H9 (cell line): ENCODE results near the gene COLEC12. TPM values are rescaled to one million over a fixed set of nuclear protein-coding genes. Genes with fewer than 3 reads are reported as not detected.
A peak's percentile ranks its signal among the peaks of the same experiment; 100 is the strongest.

ENCODE experiments used
- DNase-seq: peaks from one replicate; pipeline ENCODE4 v3.0.0-alpha.2; 2017
- H2AFZ ChIP-seq: one replicate; pipeline ENCODE4 v1.6.1; 2013; ENCODE audit warnings: mild to moderate bottlenecking, low read length, control low read depth, moderate library complexity
- H2AK5ac ChIP-seq: 2 replicates; pipeline ENCODE4 v1.6.1; 2013; ENCODE audit warnings: low read length, control low read depth, mixed read lengths; ENCODE audit not compliant: insufficient read length
- H2BK120ac ChIP-seq: one replicate; pipeline ENCODE4 v1.6.1; 2013; ENCODE audit warnings: low read depth, mild to moderate bottlenecking, low read length, control low read depth, inconsistent platforms; ENCODE audit not compliant: poor library complexity, severe bottlenecking
- H2BK12ac ChIP-seq: 2 replicates; pipeline ENCODE4 v1.6.1; 2013; ENCODE audit warnings: low read length, control low read depth, mixed read lengths, low read depth; ENCODE audit not compliant: insufficient read length
- H2BK15ac ChIP-seq: 2 replicates; pipeline ENCODE4 v1.6.1; 2013; ENCODE audit warnings: low read depth, low read length, control low read depth
- H2BK20ac ChIP-seq: one replicate; pipeline ENCODE4 v1.6.1; 2013; ENCODE audit warnings: low read depth, mild to moderate bottlenecking, low read length, control low read depth, inconsistent platforms; ENCODE audit not compliant: poor library complexity, severe bottlenecking
- H2BK5ac ChIP-seq: 2 replicates; pipeline ENCODE4 v1.6.1; 2013; ENCODE audit warnings: low read length, control low read depth, mixed read lengths; ENCODE audit not compliant: insufficient read length
- H3K14ac ChIP-seq: 2 replicates; pipeline ENCODE4 v1.6.1; 2013; ENCODE audit warnings: low read length, control low read depth; ENCODE audit not compliant: insufficient read depth
- H3K18ac ChIP-seq: 2 replicates; pipeline ENCODE4 v1.6.1; 2013; ENCODE audit warnings: low read depth, mild to moderate bottlenecking, mixed read lengths, low read length, control low read depth; ENCODE audit not compliant: insufficient read length
- H3K23ac ChIP-seq: 2 replicates; pipeline ENCODE4 v1.6.1; 2013; ENCODE audit warnings: low read length, control low read depth, mixed read lengths, low read depth; ENCODE audit not compliant: insufficient read length
- H3K23me2 ChIP-seq: 2 replicates; pipeline ENCODE4 v1.6.1; 2013; ENCODE audit warnings: low read depth, mild to moderate bottlenecking, mixed read lengths, low read length, control low read depth; ENCODE audit not compliant: insufficient read length, poor library complexity, severe bottlenecking
- H3K27ac ChIP-seq: 2 replicates; pipeline ENCODE4 v1.5.1; 2013; ENCODE audit warnings: low read length, control low read depth, mixed read lengths, low read depth; ENCODE audit not compliant: insufficient read length
- H3K27me3 ChIP-seq: 2 replicates; pipeline ENCODE4 v1.6.1; 2013; ENCODE audit warnings: low read length, control low read depth, inconsistent platforms; ENCODE audit not compliant: insufficient read depth
- H3K4ac ChIP-seq: 2 replicates; pipeline ENCODE4 v1.6.1; 2013; ENCODE audit warnings: low read depth, mild to moderate bottlenecking, control low read depth, inconsistent platforms, low read length, moderate library complexity
- H3K4me1 ChIP-seq: 2 replicates; pipeline ENCODE4 v1.6.1; 2013; ENCODE audit warnings: low read length, control low read depth, inconsistent platforms; ENCODE audit not compliant: insufficient read depth
- H3K4me2 ChIP-seq: 2 replicates; pipeline ENCODE4 v1.6.1; 2013; ENCODE audit warnings: low read length, control low read depth, mixed read lengths; ENCODE audit not compliant: insufficient read length, insufficient read depth
- H3K56ac ChIP-seq: 2 replicates; pipeline ENCODE4 v1.6.1; 2013; ENCODE audit warnings: low read depth, mild to moderate bottlenecking, mixed read lengths, low read length, control low read depth; ENCODE audit not compliant: insufficient read length
- H3K79me1 ChIP-seq: 2 replicates; pipeline ENCODE4 v1.6.1; 2013; ENCODE audit warnings: low read depth, mild to moderate bottlenecking, moderate library complexity, low read length, control low read depth, inconsistent platforms; ENCODE audit not compliant: insufficient read depth, poor library complexity, severe bottlenecking
- H3K79me2 ChIP-seq: 2 replicates; pipeline ENCODE4 v1.6.1; 2013; ENCODE audit warnings: low read length, control low read depth, inconsistent platforms; ENCODE audit not compliant: insufficient read depth
- H3K9ac ChIP-seq: 2 replicates; pipeline ENCODE4 v1.6.1; 2013; ENCODE audit warnings: low read length, control low read depth, mixed read lengths; ENCODE audit not compliant: insufficient read length; ENCODE audit errors: extremely low read depth
- H3K9me3 ChIP-seq: one replicate; pipeline ENCODE4 v1.6.1; 2013; ENCODE audit warnings: low read depth, low read length, inconsistent platforms; ENCODE audit not compliant: control insufficient read depth
- H3T11ph ChIP-seq: one replicate; pipeline ENCODE4 v1.6.1; 2013; ENCODE audit warnings: mild to moderate bottlenecking, low read length, control low read depth, inconsistent platforms
- H4K20me1 ChIP-seq: one replicate; pipeline ENCODE4 v1.6.1; 2013; ENCODE audit not compliant: control insufficient read depth, insufficient read length, insufficient read depth
- H4K5ac ChIP-seq: 2 replicates; pipeline ENCODE4 v1.6.1; 2013; ENCODE audit warnings: low read depth, mild to moderate bottlenecking, mixed read lengths, low read length, control low read depth; ENCODE audit not compliant: insufficient read length
- H4K8ac ChIP-seq: replicated peaks from 2 replicates; pipeline ENCODE4 v1.6.1; 2013; ENCODE audit warnings: low read length, control low read depth, mixed read lengths, low read depth; ENCODE audit not compliant: insufficient read length
- H4K91ac ChIP-seq: 2 replicates; pipeline ENCODE4 v1.6.1; 2013; ENCODE audit warnings: low read depth, mild to moderate bottlenecking, moderate library complexity, mixed read lengths, low read length, control low read depth; ENCODE audit not compliant: insufficient read length
- H3K27ac Mint-ChIP-seq, 3 experiments: 2 replicates in 2 of 3; 3 replicates in 1 of 3; pipeline ENCODE4 v1.8.0; 2020 to 2021; ENCODE audit warnings: mixed read lengths in 3 of 3, mild to moderate bottlenecking in 1 of 3, moderate library complexity in 1 of 3
- H3K27me3 Mint-ChIP-seq: 2 replicates; pipeline ENCODE4 v1.8.0; 2021; ENCODE audit warnings: low read depth, mild to moderate bottlenecking, moderate library complexity, mixed read lengths
- H3K36me3 Mint-ChIP-seq, 3 experiments: 2 replicates in 2 of 3; 3 replicates in 1 of 3; pipeline ENCODE4 v1.8.0; 2020 to 2021; ENCODE audit warnings: low read depth in 3 of 3, mixed read lengths in 3 of 3; ENCODE audit not compliant: insufficient read depth in 1 of 3
- H3K4me1 Mint-ChIP-seq, 2 experiments: 2 replicates each; pipeline ENCODE4 v1.8.0; 2020; ENCODE audit warnings: mixed read lengths in 2 of 2
- H3K4me3 Mint-ChIP-seq, 2 experiments: 2 replicates in 1 of 2; 3 replicates in 1 of 2; pipeline ENCODE4 v1.8.0; 2020 to 2021; ENCODE audit warnings: mild to moderate bottlenecking in 2 of 2, mixed read lengths in 2 of 2, moderate library complexity in 1 of 2
- H3K9me3 Mint-ChIP-seq, 2 experiments: 2 replicates in 1 of 2; 3 replicates in 1 of 2; pipeline ENCODE4 v1.8.0; 2020; ENCODE audit warnings: mild to moderate bottlenecking in 2 of 2, mixed read lengths in 2 of 2, moderate library complexity in 1 of 2
- CTCF ChIP-seq: fragments of 200-600 bp; sonication (generic); conservative IDR thresholded peaks from 3 replicates; pipeline ENCODE4 v1.8.0; 2021; ENCODE audit warnings: antibody characterized with exemption, mild to moderate bottlenecking
- WGBS: extraction: QIAGEN DNeasy Blood & Tissue Kit; methylation state at CpG from one replicate; pipeline ENCODE4 v1.1.7; 2013; ENCODE audit warnings: missing lambda C conversion rate, low lambda C conversion rate, mixed read lengths; ENCODE audit not compliant: insufficient read length; ENCODE audit errors: extremely low coverage; 5-methylcytosine and 5-hydroxymethylcytosine counted together
- total RNA-seq: library from RNA; stranded (reverse); gene quantifications from 2 replicates; pipeline ENCODE4 v1.2.1, GENCODE V29; 2021

The COLEC12 gene
- total RNA-seq, 1 experiment from 2014 or later, result 0.70 TPM

- no peaks in the 10 kb centered on the region for H3K27me3 ChIP-seq
- H3K56ac ChIP-seq, result no peak overlapping the region
- no CpG with 5 or more reads among the region's 8 CpGs for WGBS
- no peaks in the 10 kb centered on the region for H3K4me1 ChIP-seq
- no peaks in the 10 kb centered on the region for H3K23me2 ChIP-seq
- H3K79me2 ChIP-seq, result no peaks in the 10 kb centered on the region
- no peak overlapping the region for H3T11ph ChIP-seq
- H2BK12ac ChIP-seq, result no peak overlapping the region
- no peak overlapping the region for H3K27ac ChIP-seq
- no peak overlapping the region for H3K9ac ChIP-seq
- H4K5ac ChIP-seq, result no peak overlapping the region
- no peak overlapping the region for H3K23ac ChIP-seq
- Mint-ChIP-seq H3K27me3 (no peaks in the 10 kb centered on the region; the same call in 1 of the 2 replicates), H3K4me1 (no peaks in the 10 kb centered on the region), H3K4me3 (no peak overlapping the region), H3K27ac (no peak overlapping the region), H3K36me3 (no peaks in the 10 kb centered on the region; a peak in 1 of 7 replicates), H3K9me3 (no peaks in the 10 kb centered on the region)
- H3K4me2 ChIP-seq, result no peak overlapping the region
- H3K79me1 ChIP-seq, result no peaks in the 10 kb centered on the region
- H4K91ac ChIP-seq, result no peak overlapping the region
- H4K8ac ChIP-seq, result no peak overlapping the region
- no peak overlapping the region for H3K4ac ChIP-seq
- H2BK5ac ChIP-seq, result no peak overlapping the region
- no peak overlapping the region for H2BK120ac ChIP-seq
- H4K20me1 ChIP-seq, result no peaks in the 10 kb centered on the region
- H2AFZ ChIP-seq, result no peak overlapping the region
- no peak for DNase-seq
- no peak overlapping the region for H3K18ac ChIP-seq
- H2BK20ac ChIP-seq, result no peak overlapping the region
- H2AK5ac ChIP-seq, result no peak overlapping the region
- H3K9me3 ChIP-seq, result no peaks in the 10 kb centered on the region
- peak; percentile 60; the same call in 2 of the 3 replicates for TF ChIP-seq CTCF
- no peak overlapping the region for H2BK15ac ChIP-seq
- H3K14ac ChIP-seq, result no peak overlapping the region
Observed at GRCh38 chr18:286515-287310, 213.8 kb downstream of the COLEC12 start.
